Right lobe of liver (tissue), 6 donors: ENCODE results near the gene TMPRSS9. TPM values are rescaled to one million over a fixed set of nuclear protein-coding genes. Genes with fewer than 3 reads are reported as not detected.
A peak's percentile ranks its signal among the peaks of the same experiment; 100 is the strongest.

Source experiments
- ATAC-seq, 4 donors: fragments of 200-7000 bp; cut with Tn5 transposase; one replicate each; pipeline ENCODE4 v1.9.1; 2020; ENCODE audit warnings: mild to moderate bottlenecking in 4 of 4, moderate library complexity in 4 of 4
- DNase-seq, 3 donors: peaks; one replicate each; pipeline ENCODE4 v3.0.0-alpha.2; 2020
- H3K27ac ChIP-seq, 3 donors: fragments of 200-600 bp; one replicate each; pipeline ENCODE4 v1.8.0; 2022
- H3K27me3 ChIP-seq, 2 donors: fragments of 200-600 bp; one replicate each; pipeline ENCODE4 v1.8.0; 2022
- H3K36me3 ChIP-seq, 4 donors: fragments of 200-600 bp; sonication (generic) in 1 of 4; one replicate each; pipeline versions ENCODE4 v1.5.1 to v1.8.0; 2017 to 2022; ENCODE audit warnings: control low read depth in 1 of 4
- H3K4me1 ChIP-seq, 4 donors: fragments of 200-600 bp; sonication (generic) in 1 of 4; one replicate each; pipeline versions ENCODE4 v1.5.1 to v1.8.0; 2017 to 2022; ENCODE audit warnings: control low read depth in 1 of 4
- H3K4me3 ChIP-seq, 3 donors: fragments of 200-600 bp; one replicate each; pipeline ENCODE4 v1.8.0; 2022
- H3K9me3 ChIP-seq, 4 donors: fragments of 200-600 bp; sonication (generic) in 1 of 4; one replicate each; pipeline versions ENCODE4 v1.5.1 to v1.8.0; 2017 to 2022; ENCODE audit warnings: control low read depth in 1 of 4
- CTCF ChIP-seq, 4 donors: fragments of 200-600 bp in 3 of 4; fragments of 450-650 bp in 1 of 4; IDR thresholded peaks; one replicate each; pipeline versions ENCODE4 v1.5.1 to v1.8.0; 2016 to 2022; ENCODE audit warnings: antibody characterized with exemption in 4 of 4, mild to moderate bottlenecking in 2 of 4
- POLR2A ChIP-seq: fragments of 450-650 bp; IDR thresholded peaks from one replicate; pipeline ENCODE4 v1.6.1; 2017; ENCODE audit warnings: antibody characterized with exemption, mild to moderate bottlenecking
- WGBS: methylation state at CpG from one replicate; pipeline ENCODE4 v1.1.6; 2018; ENCODE audit warnings: low coverage, low lambda C conversion rate; ENCODE audit not compliant: insufficient coverage; ENCODE audit errors: missing lambda C conversion rate; 5-methylcytosine and 5-hydroxymethylcytosine counted together
- intact Hi-C, 2 donors: fragments of 100-400 bp; cut with DNase I; formaldehyde crosslinking; loops; one replicate each; pipeline versions ENCODE4 v1.11.2 to v1.14.1; 2022
- total RNA-seq, 6 experiments: library from RNA; depleted of rRNA in 2 of 6; stranded (reverse); fragments of >200 nt in 2 of 6; fragmentation: NEBNext Ultra II Directional in 3 of 6; extraction: Animal tissue kit (Norgen Biotek cat#: 25700) in 3 of 6; gene quantifications; one replicate each; pipeline versions ENCODE4 v1.1.0 to v1.2.4, GENCODE V29; 2016 to 2023
- donor health status: DM: no; HTN: yes; CAD: no.
- donor health status: DM: no; HTN: no; CAD: no.
- donor health status: DM: no; HTN: no; CAD: no.
- donor health status: DM: no; HTN: yes; CAD: no.
- donor health status: DM: no; HTN: yes; CAD: no.

The TMPRSS9 gene
- total RNA-seq, 6 experiments from 2014 or later = 0.12 to 6.7 (median 2.9) TPM

- Histone ChIP-seq H3K27ac (no peak overlapping the region), H3K36me3 (peaks cover 0 to 15% (median 5%) of the 10 kb centered on the region in 4 donors), H3K9me3 (no peaks in the 10 kb centered on the region), H3K4me3 (no peak overlapping the region), H3K27me3 (no peaks in the 10 kb centered on the region), H3K4me1 (no peaks in the 10 kb centered on the region)
- intact Hi-C loops = no loop called here
- no CpG with 5 or more reads among the region's 15 CpGs for WGBS
- ATAC-seq (peak in 1 of 4 donors; percentile 12), DNase-seq (peak in 1 of 3 donors; percentile 47)
- TF ChIP-seq CTCF (IDR thresholded peaks at IDR 0.05) = no peak
- TF ChIP-seq POLR2A = no peak
Observed at GRCh38 chr19:2436926-2437325, 76.9 kb downstream of the TMPRSS9 start.

- WGBS = 100% methylated on average over 2 of the region's 20 CpGs
- Histone ChIP-seq H3K27me3 (no peaks in the 10 kb centered on the region), H3K4me3 (no peak overlapping the region), H3K9me3 (no peaks in the 10 kb centered on the region), H3K27ac (no peak overlapping the region), H3K4me1 (no peaks in the 10 kb centered on the region), H3K36me3 (peaks cover 0 to 15% (median 5%) of the 10 kb centered on the region in 4 donors)
- intact Hi-C loops = no loop called here
- TF ChIP-seq POLR2A = no peak
- TF ChIP-seq CTCF (IDR thresholded peaks at IDR 0.05) = no peak
- DNase-seq (no peak), ATAC-seq (no peak)
Observed at GRCh38 chr19:2438178-2438577, 78.1 kb downstream of the TMPRSS9 start.

- H3K4me1 ChIP-seq = no peaks in the 10 kb centered on the region
- ATAC-seq (no peak), DNase-seq (no peak)
- H3K36me3 ChIP-seq = peaks cover 0 to 7% (median 2%) of the 10 kb centered on the region in 4 donors
- H3K9me3 ChIP-seq = no peaks in the 10 kb centered on the region
- no peaks in the 10 kb centered on the region for H3K27me3 ChIP-seq
- intact Hi-C loops = no loop called here
- no peak for TF ChIP-seq CTCF (IDR thresholded peaks at IDR 0.05)
- no peak for TF ChIP-seq POLR2A
- H3K4me3 ChIP-seq = no peak overlapping the region
- no peak overlapping the region for H3K27ac ChIP-seq
- WGBS = 86% methylated on average over 1 of the region's 1 CpG
Observed at GRCh38 chr19:2440515-2440914, 80.5 kb downstream of the TMPRSS9 start.

- DNase-seq (no peak), ATAC-seq (no peak)
- no peak overlapping the region for H3K27ac ChIP-seq
- intact Hi-C loops = no loop called here
- no peak overlapping the region for H3K4me3 ChIP-seq
- no peak for TF ChIP-seq POLR2A
- TF ChIP-seq CTCF (IDR thresholded peaks at IDR 0.05) = no peak
- H3K9me3 ChIP-seq = no peaks in the 10 kb centered on the region
- H3K4me1 ChIP-seq = no peaks in the 10 kb centered on the region
- H3K36me3 ChIP-seq = peaks cover 0 to 7% (median 2%) of the 10 kb centered on the region in 4 donors
- H3K27me3 ChIP-seq = no peaks in the 10 kb centered on the region
- 40% methylated on average over 2 of the region's 26 CpGs for WGBS
Observed at GRCh38 chr19:2441096-2441752, 81.2 kb downstream of the TMPRSS9 start.
